CD4-positive, alpha-beta T cell treated with Interleukin-1 beta for 1 hour (primary cell): ENCODE measurements around the gene MTHFS.

Experiments used
- DNase-seq, 2 donors: peaks; one replicate each; pipeline ENCODE4 v3.0.0-alpha.2; 2020 to 2022

Gene MTHFS

GRCh38 chr15:79812541-79812940 lies 84.3 kb downstream of the MTHFS start:
- no peak for DNase-seq

DNA sequence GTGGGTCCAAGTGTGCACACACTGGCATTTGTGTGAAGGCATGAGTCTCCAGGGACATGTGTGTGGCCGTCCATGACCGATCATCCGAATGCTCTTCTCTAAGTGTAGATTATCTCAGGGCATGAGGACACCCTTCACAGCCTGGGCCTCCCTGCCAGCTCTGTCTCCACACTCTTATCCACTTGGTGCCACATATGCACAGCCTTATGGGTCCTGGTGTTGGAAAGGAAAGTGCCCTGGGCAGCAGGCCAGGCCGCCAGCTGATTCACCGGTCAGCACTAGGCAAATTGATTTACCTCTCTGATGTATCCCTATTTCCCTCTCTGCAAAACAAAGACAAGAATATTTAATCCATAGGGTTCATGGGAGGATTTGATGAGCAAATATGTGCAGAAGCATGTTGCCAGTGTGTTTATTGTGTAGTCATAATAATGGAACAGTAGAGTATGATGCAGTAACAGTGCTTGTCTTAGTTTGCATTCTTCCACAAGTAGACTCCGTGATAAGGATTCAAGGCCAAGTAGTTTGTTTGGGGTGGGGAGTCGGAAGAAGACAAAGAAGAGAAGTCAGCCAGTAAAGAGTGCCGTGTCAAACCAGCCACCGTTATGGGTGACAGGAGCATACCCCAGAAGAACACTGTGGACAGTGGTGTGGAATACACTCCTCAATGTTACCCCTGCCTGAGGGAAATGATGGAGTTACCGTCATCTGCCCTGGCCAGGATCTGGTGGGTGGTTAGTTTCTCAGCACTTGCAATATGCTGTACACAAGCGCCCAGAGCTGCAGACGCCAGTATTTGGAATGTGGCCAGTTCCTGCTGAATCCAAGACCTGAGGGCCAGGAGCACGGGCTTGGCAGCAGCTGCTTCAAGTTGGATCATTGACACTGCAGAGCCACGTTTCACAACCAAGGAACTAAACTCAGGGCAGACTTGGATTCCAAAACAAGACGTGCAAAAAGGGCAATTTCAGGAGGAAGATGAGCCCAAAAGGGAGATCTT lies 85.1 kb downstream of the MTHFS start:
- DNase-seq = no peak

DNA sequence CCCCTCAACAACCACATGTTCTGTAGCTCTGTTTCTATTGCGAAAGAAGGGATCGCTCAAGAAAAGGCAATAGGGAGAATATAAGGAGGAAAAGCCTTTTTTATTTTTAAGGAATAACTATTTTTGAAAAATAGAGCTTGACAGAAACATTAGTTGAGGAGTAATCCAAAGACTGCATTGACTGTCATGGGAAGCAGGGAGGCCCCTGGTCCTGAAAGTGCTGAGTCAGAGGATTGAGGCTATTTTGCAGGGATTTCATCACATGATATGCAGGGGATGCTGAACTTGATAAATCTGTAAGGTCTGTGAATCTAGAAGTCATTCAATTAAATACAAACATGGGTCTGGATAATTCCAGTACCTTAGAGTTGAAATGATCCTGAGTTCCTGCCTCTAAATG lies 92.0 kb downstream of the MTHFS start:
- DNase-seq = no peak

DNA sequence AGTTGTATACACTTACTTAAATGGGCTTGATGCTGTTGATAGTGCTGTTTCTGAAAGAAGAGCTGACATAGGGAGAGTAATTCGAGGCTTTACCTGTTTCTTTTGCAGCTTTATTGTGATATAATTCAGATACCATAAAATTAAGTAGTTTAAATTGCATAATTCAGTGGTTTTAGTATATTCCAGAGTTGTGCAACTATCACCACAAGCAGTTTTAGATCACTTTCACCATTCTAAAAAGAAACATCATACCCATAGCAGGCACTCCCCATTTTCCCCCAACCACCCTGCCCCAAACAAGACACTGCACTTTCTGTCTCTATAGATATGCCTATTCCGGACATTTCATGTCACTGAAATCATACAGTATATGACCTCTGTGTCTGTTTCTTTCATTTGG lies 98.5 kb downstream of the MTHFS start:
- no peak for DNase-seq
